ENCODE data around the gene NOC2L.

NOC2L gene

DNA sequence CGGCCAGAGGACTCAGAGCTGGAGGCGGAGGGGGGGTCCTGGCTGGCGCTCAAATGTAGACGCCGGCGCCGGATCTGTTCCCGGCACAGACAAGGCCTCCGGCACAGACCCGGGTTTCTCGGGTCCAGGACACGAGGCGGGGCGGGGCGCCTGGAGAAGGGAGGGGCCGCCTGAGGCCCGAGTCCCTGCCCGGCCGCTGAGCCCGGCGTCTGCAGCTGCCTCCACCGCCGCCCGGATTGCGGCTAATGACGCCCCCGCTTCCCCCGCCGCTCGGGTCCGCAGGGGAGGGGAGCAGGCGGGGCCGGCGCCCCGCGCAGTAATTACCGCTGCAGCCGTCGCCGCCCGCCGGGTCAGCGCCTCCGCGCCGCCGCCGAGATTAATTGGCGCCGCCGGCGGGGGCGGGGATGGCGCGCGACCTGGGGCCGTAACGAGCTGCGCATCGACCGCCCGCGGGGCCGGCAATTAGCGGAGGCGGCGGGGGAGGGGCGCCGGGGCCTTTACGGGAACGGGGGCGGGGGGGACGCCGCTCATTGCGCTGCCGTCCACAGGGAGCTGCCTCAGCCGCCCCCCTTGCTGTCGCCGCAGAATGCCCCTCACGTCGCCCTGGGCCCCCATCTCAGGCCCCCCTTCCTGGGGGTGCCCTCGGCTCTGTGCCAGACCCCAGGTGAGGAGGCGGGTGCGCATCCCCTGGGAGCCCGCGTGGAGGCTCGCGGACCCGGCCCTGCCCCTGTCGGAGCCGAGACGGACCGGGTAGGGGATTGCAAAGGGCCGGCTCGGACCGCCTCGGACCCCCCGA lies 17.3 kb downstream of the NOC2L start:
- peak; percentile 91 for DNase-seq
- TF ChIP-seq, protein P1, sequence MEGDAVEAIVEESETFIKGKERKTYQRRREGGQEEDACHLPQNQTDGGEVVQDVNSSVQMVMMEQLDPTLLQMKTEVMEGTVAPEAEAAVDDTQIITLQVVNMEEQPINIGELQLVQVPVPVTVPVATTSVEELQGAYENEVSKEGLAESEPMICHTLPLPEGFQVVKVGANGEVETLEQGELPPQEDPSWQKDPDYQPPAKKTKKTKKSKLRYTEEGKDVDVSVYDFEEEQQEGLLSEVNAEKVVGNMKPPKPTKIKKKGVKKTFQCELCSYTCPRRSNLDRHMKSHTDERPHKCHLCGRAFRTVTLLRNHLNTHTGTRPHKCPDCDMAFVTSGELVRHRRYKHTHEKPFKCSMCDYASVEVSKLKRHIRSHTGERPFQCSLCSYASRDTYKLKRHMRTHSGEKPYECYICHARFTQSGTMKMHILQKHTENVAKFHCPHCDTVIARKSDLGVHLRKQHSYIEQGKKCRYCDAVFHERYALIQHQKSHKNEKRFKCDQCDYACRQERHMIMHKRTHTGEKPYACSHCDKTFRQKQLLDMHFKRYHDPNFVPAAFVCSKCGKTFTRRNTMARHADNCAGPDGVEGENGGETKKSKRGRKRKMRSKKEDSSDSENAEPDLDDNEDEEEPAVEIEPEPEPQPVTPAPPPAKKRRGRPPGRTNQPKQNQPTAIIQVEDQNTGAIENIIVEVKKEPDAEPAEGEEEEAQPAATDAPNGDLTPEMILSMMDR (IDR thresholded peaks at IDR 0.05; ENCODE audit: low read depth, low read length), result no peak
- H3K36me3 ChIP-seq, result peaks cover 30% of the 10 kb centered on the region
- no peaks in the 10 kb centered on the region for H3K9me3 ChIP-seq (ENCODE audit: severe bottlenecking)
- H3K27me3 ChIP-seq (ENCODE audit: insufficient read depth, low read depth, severe bottlenecking), result no peaks in the 10 kb centered on the region
- peak overlapping the region; percentile 91 for H3K27ac ChIP-seq
- peak overlapping the region; percentile 68 for H3K4me3 ChIP-seq (ENCODE audit: low read depth, low read length)

DNA sequence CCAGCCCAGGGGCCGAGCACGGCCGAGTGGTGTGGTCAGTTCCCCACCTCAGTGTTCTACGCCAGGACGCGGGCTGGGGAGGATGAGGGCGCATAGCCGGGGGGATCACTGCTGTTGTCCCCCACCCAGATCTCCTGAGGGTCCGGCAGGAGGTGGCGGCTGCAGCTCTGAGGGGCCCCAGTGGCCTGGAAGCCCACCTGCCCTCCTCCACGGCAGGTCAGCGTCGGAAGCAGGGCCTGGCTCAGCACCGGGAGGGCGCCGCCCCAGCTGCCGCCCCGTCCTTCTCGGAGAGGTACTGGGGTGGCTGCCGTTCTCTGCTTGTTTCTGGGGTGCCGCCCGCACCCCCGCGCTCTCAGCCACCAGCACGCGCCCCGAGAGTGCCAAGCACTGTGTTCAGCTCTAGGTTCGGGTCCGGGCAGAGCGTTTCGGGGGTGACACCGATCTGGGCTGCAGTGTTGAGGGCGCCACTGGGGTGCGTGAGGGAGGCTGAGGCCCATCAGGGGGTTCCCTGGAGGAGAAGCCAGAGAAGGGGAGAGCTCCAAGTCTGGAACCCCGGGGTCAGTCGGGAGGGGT lies 18.0 kb downstream of the NOC2L start:
- DNase-seq, result no peak
- no peaks in the 10 kb centered on the region for H3K9me3 ChIP-seq (ENCODE audit: severe bottlenecking)
- peak overlapping the region; percentile 91 for H3K27ac ChIP-seq
- H3K36me3 ChIP-seq, result peaks cover 26% of the 10 kb centered on the region
- no peaks in the 10 kb centered on the region for H3K27me3 ChIP-seq (ENCODE audit: insufficient read depth, low read depth, severe bottlenecking)
- TF ChIP-seq, protein P1 (IDR thresholded peaks at IDR 0.05; ENCODE audit: low read depth, low read length), result no peak
- peak overlapping the region; percentile 68 for H3K4me3 ChIP-seq (ENCODE audit: low read depth, low read length)

DNA sequence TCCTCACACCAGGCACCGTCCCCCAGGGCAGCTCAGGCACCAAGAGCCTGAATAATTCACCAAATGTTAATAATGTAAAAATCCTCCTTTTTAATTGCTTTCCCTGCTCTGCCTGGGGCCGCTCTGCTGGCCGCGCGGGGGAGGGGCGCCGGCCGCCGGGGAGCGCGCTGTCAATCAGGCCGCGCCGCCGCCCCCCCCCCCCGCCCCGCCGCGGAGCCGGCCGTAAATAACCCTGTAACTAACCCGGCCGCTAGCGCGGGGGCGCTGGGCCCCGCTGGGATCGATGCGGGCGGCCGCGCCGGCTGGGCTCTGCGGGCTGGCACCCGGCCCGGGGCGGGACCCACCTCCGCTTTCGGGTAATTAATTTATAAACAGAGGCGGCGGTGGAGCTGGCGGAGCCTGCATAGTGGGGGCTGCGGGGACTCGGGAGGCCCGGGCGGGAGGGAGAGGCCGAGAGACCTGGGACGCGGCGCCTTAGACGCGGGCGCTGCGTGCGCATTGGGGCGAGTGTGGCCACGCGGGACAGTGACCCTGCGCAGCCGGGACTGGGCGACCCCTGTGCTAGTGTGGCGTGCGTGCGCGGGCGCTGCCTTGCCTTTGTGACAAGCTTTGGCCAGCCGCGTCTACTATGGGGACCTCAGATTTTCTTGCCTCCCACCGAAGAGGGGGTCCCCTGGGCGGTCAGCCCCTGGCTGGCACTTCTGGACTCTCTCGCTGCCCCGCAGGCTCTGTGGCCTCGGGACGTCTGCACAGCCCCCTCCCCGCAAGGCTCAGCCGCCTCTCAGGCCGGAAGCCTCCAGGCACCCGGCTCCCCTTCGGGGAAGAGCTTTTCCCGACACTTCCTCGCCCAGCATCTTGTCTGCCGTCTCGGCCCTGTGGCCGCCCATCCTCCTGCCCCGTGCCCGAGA lies 18.7 kb downstream of the NOC2L start:
- H3K27ac ChIP-seq, result peak overlapping the region; percentile 91
- no peaks in the 10 kb centered on the region for H3K27me3 ChIP-seq (ENCODE audit: insufficient read depth, low read depth, severe bottlenecking)
- no peaks in the 10 kb centered on the region for H3K9me3 ChIP-seq (ENCODE audit: severe bottlenecking)
- H3K4me3 ChIP-seq (ENCODE audit: low read depth, low read length), result peak overlapping the region; percentile 68
- H3K36me3 ChIP-seq, result peaks cover 18% of the 10 kb centered on the region
- peak; percentile 65 for DNase-seq
- TF ChIP-seq, protein P1 (IDR thresholded peaks at IDR 0.05; ENCODE audit: low read depth, low read length), result no peak

DNA sequence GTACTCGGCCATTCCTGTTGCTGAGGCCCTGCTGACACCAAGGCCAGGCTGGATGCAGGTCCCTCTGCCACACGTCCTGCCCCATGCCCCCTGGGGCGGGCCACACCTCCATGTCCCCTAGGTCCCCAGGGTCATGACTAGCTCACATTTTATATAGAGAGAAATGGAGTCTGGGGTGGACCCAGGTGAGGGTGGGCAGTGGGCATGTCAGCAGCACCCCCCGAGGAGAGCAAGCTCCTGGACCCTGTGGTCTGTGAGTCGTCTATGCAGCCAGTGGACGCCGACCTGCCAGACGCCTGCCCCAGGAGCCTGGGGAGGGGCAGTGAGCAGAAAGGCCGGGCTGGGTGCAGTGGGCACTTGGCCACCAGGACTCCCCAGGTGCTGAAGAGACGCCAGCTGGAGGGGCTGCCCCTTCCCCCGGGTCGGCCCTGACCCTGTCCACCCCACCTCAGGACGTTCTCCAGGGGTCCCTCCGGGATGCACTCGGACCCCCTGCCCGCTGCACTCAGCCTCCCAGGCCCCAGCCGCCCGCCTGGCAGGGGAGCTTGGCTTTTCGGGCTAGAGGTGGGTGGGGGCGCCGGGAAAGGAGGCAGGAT lies 19.4 kb downstream of the NOC2L start:
- TF ChIP-seq, protein P1 (IDR thresholded peaks at IDR 0.05; ENCODE audit: low read depth, low read length), result no peak
- DNase-seq, result no peak
- Histone ChIP-seq H3K27me3 (ENCODE audit: insufficient read depth, low read depth, severe bottlenecking) (no peaks in the 10 kb centered on the region), H3K36me3 (peaks cover 11% of the 10 kb centered on the region), H3K9me3 (ENCODE audit: severe bottlenecking) (no peaks in the 10 kb centered on the region), H3K27ac (peak overlapping the region; percentile 72), H3K4me3 (ENCODE audit: low read depth, low read length) (peak overlapping the region; percentile 31)

DNA sequence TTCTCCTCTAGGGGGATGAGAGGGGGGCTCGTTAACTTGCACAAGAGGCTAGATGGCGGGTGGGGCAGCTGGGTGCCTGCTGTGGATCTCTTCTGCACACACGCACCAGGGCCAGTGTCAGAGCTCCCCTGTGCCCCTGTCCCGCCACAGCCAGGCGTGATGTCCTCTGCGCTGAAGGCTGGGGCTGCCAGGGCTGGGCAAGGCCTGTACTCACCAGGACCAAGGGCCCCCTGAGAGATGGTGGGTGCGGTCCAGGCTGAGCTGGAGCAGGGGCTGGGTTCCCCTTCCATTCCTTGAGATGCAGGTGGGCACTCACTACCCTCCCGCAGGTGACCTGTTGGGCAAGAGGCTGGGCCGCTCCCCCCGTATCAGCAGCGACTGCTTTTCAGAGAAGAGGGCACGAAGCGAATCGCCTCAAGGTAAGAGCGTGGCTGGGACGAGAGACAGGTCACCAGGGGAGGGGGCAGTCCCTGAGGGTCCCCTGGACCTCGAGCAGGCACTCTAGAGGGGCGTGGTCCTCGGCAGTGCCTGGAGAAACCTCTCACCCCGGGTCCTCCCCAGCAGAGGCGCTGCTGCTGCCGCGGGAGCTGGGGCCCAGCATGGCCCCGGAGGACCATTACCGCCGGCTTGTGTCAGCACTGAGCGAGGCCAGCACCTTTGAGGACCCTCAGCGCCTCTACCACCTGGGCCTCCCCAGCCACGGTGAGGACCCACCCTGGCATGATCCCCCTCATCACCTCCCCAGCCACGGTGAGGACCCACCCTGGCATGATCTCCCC lies 20.2 kb downstream of the NOC2L start:
- Histone ChIP-seq H3K27me3 (ENCODE audit: insufficient read depth, low read depth, severe bottlenecking) (no peaks in the 10 kb centered on the region), H3K9me3 (ENCODE audit: severe bottlenecking) (no peaks in the 10 kb centered on the region), H3K4me3 (ENCODE audit: low read depth, low read length) (no peak overlapping the region), H3K27ac (no peak overlapping the region; the same call in 1 of the 2 replicates), H3K36me3 (peaks cover 7% of the 10 kb centered on the region)
- DNase-seq, result no peak
- TF ChIP-seq, protein P1 (IDR thresholded peaks at IDR 0.05; ENCODE audit: low read depth, low read length), result 0 out of 2 replicates have a peak, but pooled peaks have one; percentile 20

All from WERI-Rb-1 (cell line).